HG03354 (cell line): ENCODE measurements around the gene CCDC60.

Source experiments
- ATAC-seq: cut with Tn5 transposase; IDR thresholded peaks from one replicate; pipeline ENCODE4 v1.9.1; 2021; ENCODE audit warnings: mild to moderate bottlenecking; ENCODE audit not compliant: unreplicated experiment, poor library complexity, severe bottlenecking

CCDC60 gene, protein sequence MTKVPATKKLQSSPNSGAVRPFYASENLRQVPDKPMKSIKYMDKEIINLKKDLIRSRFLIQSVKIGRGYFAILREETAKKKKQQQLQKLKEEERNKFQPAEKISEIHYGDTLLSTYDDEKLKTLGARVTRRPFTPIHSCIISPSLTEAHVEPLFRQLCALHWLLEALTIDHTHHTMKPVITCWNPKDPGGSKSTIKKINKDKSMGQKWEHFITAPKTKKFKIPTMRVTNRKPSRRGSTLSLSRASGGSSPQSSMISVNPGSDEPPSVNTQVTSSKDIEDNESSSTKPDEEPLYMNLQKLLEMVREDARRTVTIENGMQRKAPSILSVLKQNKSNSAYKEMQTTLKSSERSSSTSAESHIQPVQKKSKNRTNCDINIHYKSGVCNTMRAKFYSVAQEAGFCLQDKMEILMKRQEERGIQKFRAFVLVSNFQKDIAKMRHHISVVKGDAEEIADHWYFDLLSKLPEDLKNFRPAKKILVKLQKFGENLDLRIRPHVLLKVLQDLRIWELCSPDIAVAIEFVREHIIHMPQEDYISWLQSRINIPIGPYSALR

DNA sequence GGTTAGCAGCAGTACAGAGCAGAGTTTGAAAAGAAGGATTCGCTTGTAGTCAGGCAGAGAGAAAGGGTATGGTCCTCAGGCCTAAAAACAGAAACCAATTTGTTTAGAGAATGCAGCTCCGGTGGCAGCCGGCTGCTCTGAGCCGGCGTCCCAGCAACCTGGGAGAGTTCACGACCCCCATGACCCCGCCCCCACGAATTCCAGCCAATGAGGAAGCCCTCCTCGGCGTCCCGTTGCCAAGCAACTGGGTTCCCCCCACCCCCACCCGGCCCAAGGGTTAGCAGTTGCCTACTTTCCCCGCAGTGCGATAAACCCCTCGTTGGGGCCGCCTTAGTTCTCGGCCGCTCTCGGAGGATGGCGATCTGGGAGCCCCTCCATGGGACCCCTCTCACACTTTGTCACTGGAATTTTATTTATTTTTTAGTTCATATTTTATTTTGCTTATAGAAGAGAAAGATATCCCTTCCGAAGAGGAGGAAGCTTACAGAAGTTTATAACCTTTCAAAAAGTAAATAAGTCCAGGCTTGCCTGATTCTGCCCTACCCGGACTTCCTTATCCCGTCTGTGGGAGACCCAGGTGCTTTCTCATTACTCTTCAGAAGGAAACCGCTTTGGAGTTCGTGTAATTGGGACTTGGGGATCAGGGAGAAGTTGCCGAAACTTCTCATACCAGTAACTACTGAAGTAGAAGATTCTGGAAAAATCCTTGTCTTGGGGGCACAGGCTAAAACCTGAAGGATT is at the start of gene CCDC60:
Gene CCDC60, plus strand, starts transcription at position 300 of the 741 bp plus-strand sequence. CDS start 448 bp downstream, outside the sequence.
- no peak for ATAC-seq

DNA sequence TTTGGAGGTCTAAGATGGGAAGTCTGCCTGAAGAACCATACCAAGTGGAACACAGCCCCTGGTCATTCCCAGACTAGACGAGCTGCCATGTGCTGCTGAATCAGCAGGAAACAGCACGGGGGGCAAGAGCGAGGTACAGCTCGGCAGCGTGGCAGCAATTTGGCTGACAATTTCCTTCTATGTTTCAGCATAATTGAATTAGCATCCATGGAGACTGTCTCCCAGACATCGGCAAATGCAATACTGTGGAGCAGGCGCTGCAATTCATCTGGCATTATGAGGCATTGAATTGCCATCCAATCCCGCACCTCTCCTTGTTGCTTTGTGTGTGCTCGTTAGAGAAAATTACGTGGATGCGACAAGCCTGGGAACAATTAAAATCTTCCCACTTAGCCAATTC is 46.0 kb upstream of the CCDC60 start:
- no peak for ATAC-seq

DNA sequence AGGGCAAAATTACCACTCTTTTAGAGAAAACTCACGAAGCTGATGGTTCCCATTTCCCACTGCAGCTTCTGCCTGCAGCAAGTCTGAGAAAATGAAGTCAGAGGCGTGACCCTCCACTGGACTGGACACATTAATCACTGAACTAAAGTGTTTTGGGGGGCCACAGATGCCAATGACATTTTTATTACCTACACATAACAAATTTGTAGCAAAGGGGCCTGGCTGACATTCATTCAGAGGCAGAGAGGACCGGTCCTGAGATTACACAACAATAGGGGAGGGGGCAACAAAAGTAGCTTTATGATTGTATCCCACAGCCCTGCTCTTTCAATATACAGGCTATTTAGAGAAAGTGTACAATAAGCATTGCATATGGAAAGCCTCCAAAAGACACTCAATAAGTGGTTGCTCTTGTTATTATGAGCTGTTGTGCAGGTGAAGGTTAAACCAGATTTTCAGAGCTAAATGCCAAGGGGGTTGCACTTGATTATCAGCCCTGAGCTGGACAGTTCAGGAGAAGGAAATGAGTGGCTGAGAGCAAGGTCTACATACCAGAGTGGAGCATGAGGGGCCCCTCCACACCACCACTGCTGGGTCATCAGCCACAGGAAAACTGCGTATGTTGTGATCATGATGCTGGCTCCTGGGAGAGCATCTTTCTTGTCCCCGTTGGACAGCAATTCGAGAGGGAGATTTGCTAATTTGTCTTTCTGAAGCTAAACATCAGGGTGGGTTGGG is 41.5 kb upstream of the CCDC60 start:
- no peak for ATAC-seq

DNA sequence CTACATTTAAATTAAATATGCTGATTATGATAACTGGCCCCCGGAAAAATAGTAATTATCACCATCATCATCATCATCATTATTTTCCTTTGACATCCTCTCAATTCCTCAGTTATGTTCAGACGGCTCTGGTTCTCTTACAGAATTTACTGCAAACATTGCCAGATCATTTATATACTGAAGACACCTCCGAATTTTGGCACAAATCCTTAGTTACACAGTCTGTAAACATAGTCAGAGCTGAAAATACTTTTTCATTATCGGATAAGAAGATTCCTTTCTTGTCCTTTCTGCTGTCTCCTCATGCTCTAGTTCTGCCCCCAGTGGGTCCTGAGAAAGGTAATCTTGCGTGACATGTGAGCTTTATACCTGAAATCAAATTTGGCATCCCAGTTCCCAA is 40.3 kb upstream of the CCDC60 start:
- no peak for ATAC-seq

DNA sequence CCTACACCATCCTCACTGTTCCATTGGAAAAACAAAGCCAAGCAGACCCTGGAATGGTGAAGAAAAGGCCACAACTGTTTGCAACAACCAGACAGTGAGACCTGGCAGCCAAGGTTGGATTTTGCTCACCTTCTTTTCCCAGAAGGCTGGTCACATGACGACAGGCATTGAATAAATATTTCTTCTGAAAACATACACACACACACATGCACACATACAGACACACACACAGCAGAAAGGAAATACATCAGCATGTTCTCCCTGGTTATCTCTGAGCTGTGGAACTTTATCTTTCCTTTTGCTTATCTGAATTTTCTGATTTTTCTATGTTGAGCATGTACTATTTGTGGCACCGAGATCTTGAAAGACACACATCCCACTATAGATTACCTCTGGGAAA is 38.0 kb upstream of the CCDC60 start:
- no peak for ATAC-seq

DNA sequence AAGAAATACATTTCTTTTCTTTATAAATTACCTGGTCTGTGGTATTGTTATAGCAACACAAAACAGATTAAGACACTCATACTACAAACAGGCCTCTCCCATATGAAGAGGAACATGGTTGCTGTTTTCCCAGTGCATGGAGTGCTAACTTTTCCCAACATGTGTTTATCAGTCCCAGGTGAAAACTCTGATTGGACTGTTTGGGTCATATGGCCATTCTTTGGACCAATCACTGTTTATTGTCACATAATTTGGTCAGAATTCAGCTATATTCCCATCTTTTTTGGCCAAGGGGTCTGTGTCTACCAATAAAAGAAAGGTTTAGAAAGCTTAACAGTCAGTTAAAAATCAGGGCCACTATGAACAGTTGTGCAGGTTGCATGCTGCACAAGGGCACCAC is 35.4 kb upstream of the CCDC60 start:
- no peak for ATAC-seq

DNA sequence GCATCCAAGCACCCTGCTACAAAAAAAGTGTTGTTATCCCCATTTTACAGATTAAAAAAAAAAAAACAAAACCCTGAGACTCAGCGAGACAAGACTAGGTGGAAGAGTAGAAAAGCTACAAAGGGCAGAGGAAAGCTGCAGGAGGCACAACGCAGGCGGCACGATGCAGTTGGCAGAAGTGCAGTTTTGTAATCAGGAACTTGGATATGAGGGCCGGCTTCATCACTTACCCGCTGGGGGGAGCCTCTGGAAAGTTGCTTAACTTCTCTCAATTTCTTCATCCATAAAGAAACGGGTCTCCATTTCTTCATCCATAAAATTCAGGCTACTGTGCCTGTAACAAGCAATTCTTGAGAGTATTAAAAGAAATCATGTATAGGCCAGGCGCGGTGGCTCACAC is 33.1 kb upstream of the CCDC60 start:
- ATAC-seq = no peak

DNA sequence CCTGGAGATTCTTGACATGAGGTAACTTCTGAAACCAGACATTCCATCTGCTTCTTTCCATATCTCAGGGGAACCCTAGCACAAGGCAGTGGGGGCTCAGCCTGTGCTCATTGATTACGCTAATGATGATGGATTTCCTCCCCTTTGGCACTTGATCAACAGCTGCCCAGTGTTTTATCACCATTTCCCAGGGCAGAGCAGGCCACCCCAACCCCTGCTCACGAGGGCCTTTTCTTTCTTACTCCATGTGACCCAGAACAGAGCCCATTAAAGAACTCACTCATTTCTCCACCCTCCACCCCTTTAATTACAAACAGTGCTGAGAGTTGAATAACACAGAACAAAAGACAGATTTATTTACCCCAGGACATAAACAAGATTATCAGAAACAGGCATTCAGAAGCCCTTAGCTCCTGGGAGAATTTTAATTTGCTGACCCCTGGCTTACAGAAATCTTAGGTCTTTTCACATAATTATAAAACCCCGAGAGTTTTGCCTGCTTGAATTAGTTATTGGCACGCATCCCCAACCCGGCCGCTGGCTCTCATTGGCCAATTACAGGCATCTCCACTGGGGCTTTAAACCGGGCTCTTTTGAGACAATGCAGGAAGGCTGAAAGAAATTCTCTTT is 32.0 kb upstream of the CCDC60 start:
- no peak for ATAC-seq

DNA sequence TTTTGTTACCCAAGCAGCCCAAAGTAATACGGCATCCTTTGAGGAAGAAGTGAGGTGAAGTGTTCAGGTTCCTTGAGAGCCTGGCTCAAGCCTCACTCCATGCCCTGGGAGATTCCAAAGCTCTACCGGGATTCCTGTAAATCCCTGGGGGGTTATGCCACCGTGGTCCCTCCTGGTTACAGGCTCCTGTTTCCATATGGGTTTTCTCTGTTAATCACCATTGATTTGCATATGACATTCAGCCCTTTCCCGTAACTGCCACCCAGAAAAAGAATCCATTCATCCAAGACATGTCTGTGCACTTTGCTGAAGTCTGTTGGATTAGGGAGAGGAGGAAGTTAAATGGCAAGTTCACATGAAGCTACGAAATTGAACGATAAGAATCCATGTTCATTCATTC is 27.9 kb upstream of the CCDC60 start:
- no peak for ATAC-seq

DNA sequence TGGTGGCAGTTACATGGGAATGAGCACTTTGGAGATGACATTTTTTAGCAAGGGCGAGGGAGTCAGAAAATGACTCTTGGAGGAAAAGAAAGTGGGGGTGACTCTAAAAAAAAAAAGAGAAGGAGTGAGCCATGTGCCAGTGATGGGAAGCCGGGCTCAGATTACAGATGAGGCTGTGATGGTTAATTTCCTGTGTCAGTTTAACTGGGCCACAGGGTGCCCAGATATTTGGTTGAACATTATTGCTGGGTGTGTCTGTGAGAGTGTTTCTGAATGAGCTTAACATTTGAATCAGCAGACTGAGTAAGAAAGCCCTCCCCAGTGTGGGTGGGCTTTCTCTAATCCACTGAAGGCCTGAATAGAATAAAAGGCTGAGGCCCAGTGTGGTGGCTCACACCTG is 26.8 kb upstream of the CCDC60 start:
- no peak for ATAC-seq

DNA sequence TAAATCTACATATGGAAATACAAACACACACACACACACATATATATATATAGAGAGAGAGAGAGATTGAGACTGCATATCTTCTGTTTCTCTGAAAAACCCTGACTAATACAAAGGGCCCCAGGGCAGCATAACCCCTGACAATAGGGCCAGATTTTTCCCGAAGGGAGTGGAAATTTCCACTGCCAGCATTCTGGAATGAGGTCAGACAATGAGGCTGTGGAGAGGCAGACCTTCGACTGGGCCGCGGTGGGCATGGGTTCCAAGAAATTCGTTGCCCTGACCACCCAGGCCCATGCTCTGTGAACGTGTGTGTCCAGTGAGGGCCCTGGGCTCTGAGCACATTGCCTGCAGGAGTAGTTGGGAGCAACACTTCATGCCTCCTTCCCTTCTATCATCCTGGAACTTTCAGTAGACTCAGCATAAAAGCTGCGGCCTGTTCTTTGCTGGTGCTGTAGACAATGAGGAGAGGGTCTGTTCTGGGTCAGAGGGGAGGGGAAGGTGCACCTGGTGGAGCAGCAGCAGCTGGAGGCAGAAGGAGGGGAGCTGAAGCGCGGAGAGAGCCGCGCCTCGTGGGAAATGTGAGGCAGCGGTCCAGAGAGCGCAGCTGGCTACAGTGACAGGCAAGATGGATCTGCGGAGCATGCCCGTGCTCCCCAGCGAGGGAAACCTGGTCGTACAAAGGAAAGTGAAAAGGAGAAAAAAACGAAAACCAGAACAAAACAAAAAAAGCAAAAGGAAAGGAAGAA is 25.6 kb upstream of the CCDC60 start:
- ATAC-seq = no peak

DNA sequence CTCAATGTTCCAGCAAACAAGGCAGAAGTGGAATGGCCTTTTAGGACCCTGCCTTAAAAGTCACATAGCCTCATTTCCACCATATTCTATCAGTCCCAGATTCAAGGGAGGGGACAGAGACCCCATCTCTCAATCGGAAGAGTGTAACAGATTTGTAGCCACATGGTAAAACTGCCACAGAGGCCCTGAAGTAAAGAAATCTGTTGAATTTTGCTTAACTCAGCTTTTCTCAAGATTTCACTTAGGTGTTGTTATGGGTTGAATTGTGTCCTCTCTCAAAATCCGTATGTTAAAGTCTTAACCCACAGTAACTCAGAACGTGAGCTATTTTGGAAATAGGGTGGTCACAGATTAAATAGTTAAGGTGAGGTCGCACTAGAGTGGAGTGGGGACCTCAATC is 22.7 kb upstream of the CCDC60 start:
- no peak for ATAC-seq

DNA sequence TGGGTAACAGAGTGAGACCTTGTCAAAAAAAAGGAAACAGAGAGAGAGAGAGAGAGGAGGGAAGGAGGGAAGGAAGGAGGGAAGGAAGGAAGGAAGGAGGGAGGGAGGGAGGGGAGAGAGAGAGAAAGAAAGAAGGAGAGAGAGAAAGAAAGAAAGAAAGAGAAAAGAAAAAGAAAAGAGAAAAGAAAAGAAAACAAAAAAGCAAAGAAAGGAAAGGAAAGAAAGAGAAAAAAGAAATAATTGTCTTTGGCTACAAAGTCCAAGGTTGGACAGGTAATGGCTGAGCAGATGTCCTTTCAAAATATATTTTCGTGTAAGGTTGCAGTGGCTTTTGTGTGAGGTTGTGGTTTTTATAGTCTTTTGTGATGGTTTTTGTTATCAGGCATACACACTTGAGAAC is 21.6 kb upstream of the CCDC60 start:
- ATAC-seq = no peak

DNA sequence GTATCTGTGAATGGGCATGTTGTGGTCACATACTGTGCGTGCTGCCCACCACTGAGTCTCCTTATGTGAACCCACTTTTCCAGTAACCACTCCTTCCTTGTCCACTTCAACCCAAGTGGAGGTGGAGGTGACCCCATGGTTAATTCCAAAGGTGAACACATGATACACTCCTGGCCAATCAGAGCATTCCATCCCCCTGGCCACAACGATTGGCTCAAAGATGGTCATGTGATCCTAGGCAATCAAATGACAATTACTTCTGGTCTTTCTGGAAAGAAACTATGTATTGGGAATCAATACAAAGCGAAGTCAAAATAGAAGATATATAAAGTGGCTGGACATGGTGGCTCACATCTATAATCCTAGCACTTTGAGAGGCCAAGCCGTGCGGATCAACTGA is 20.2 kb upstream of the CCDC60 start:
- ATAC-seq = no peak

DNA sequence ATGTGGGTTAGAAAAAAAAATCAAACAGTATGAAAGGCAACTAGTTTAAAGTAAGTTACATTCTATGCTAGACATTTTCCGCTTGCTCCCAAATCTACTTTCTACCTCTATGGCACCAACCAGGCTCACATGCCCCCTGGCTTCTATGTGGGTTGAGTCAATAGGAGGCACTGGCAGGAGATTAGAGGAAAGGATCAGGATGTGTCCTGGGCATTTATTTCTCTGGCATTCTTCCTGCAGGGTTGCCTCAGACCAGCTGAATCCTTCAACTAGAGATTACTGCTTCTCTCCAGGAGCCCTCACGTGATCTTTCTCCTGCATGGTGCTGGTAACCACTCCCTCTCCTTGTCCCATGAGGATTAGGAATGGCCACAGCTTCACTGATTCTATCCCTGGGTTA is 14.9 kb upstream of the CCDC60 start:
- ATAC-seq = no peak

DNA sequence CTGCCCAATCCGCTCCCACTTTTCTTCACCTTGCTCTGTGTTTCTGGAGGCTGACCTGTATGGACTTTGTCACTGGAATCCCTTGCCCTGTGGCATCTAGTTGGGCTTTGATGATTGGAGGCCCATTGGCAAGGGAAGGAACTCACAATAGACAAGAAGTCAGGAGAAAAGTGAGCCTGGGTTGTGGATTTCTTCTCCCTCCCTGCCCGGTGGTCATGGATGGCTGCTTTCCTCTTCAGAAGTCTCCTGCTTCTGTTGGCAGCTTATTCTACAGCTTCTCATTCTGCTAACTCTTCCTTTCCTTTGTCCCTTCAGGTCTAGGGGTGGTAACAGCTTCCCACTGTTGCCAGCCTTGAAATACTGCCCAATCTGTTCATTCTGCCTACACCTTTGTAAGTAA is 13.9 kb upstream of the CCDC60 start:
- no peak for ATAC-seq

DNA sequence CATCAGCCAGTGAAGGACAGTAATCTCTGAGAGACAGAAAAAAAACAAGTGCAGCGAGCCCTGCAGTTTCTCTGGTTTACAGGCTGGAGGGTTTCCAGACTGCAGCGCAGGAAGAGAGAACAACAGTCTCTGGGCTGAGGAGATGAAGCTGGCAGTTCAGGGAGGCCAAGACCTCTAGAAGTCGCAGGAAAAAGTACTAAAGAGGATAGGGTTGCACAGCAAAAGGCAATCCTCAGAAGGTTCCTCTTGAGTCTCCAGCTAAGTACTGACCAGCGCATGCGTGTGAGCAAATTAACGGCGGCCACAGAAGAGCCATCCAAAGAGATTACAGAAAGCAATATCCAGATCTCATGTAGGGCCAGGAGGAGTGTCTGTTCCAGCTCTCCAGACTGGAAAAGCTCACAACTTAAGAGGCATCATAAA is 12.2 kb upstream of the CCDC60 start:
- ATAC-seq = no peak

DNA sequence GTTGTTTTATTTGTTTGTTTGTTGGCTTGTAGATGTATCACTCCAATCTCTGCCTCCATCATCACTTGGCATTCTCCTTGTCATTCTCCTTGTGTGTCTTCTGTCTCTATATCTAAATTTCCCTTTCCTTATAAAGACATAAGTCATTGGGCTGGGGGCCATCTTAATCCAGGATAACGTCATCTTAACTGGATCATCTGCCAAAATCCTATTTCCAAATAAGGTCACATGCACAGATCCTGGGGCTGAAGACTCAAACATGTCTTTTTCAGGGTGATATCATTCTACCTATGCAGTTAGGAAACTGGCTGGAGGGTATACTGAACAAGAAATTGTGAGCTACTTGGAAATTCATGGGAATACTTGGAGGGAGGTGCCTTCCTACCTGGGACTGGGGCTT is 8.7 kb upstream of the CCDC60 start:
- ATAC-seq = no peak

DNA sequence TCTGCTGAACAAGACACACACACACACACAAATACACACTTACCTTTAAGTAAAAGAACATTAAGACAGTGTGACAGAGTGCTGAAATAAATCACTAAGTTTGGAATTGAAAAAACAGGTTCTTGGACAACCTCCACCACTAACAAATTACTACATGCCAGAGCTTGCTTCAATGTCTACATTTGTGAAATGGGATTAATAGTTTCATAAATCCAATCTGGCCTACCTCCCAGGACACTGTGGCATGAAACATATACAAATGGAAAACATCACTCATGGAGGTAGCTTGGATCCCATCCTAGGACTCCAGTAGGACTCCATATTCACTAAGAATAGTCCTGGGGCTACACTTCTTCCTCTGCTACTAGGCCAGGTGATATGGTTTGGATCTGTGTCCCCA is 8.2 kb upstream of the CCDC60 start:
- ATAC-seq = no peak
